ENCODE measurements around the gene NFAT5.
"Not testable (repeated sequence)": the region's sequence is repeated elsewhere in the genome, so short reads cannot be mapped to it uniquely, and the experiment has no call there.

The NFAT5 gene

GRCh38 chr16:69729030-69729429 lies 163.3 kb downstream of the NFAT5 start:
- not testable (repeated sequence) for DNase-seq (ENCODE audit: low read depth in 1 of 2, low spot score in 1 of 2)

- not testable (repeated sequence) for DNase-seq (ENCODE audit: low read depth in 1 of 2, low spot score in 1 of 2)
Measured at GRCh38 chr16:69731280-69731679, 165.5 kb downstream of the NFAT5 start.

- no peak for DNase-seq (ENCODE audit: low read depth in 1 of 2, low spot score in 1 of 2)
Measured at GRCh38 chr16:69732101-69732500, 166.3 kb downstream of the NFAT5 start.

GRCh38 chr16:69741519-69741918 lies 175.8 kb downstream of the NFAT5 start:
- DNase-seq (ENCODE audit: low read depth in 1 of 2, low spot score in 1 of 2) = no peak

GRCh38 chr16:69741951-69742904 lies 176.5 kb downstream of the NFAT5 start:
- DNase-seq (ENCODE audit: low read depth in 1 of 2, low spot score in 1 of 2) = no peak

- DNase-seq (ENCODE audit: low read depth in 1 of 2, low spot score in 1 of 2) = no peak
Measured at GRCh38 chr16:69744363-69745231, 178.8 kb downstream of the NFAT5 start.

GRCh38 chr16:69745232-69745612 lies 179.5 kb downstream of the NFAT5 start:
- DNase-seq (ENCODE audit: low read depth in 1 of 2, low spot score in 1 of 2) = no peak

- no peak for DNase-seq (ENCODE audit: low read depth in 1 of 2, low spot score in 1 of 2)
Measured at GRCh38 chr16:69745959-69746358, 180.2 kb downstream of the NFAT5 start.

- no peak for DNase-seq (ENCODE audit: low read depth in 1 of 2, low spot score in 1 of 2)
Measured at GRCh38 chr16:69747115-69747514, 181.3 kb downstream of the NFAT5 start.

GRCh38 chr16:69748694-69749345 lies 183.1 kb downstream of the NFAT5 start:
- no peak for DNase-seq (ENCODE audit: low read depth in 1 of 2, low spot score in 1 of 2)

- no peak for DNase-seq (ENCODE audit: low read depth in 1 of 2, low spot score in 1 of 2)
Measured at GRCh38 chr16:69754143-69754468, 188.3 kb downstream of the NFAT5 start.

Measured in stimulated activated CD4-positive, alpha-beta T cell treated with anti-CD3 and anti-CD28 coated beads, Interleukin-15, amount 100 ng/mL, for 1 hour (primary cell).